GM12874 (cell line): Measurements from ENCODE around the gene LRRC61.

Experiments used
- TF ChIP-seq, protein P1 (sequence below): IDR thresholded peaks from 2 replicates; pipeline ENCODE4 v1.5.1; 2011; ENCODE audit warnings: low read depth, mild to moderate bottlenecking, control low read depth, low read length, moderate library complexity; ENCODE audit not compliant: insufficient read depth

Gene LRRC61

DNA sequence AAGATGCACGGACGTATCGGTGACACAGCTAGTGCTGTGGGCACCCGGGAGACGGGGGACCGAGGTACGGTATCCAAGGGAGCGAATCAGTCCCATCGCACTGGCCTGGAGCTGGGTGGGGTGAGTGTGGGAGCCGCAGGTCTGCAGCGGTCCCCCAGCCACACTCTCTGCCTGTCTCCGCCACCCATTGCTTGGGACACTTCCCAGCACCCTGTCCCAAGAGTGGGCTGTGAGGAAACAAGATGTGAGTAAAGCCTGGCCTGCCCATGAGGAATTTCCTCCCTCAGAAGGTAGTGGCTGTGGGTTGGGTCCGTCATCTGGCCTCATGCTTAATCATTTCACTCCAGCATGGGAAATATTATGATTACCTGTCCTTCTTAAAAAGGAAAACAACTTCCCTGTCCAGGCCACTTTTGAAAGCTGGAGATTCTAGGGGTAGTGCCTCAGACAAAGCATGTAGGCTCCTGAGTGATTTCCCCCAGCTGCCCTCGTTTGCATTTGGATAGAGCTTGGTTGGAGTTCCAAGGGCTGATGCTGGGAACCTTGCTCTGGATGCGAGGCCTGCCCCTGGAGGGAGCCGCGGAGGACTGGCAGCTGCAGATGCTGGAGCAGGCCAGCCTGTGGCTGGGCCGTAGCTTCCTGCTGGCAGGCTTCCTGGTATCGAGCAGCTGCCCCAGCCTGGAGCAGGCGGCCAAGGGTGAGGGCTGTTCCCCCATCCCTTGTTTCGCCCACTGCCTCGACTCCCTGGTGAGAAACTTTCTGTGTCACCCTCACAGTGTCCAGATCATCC, 6.4 kb downstream of the LRRC61 start:
- TF ChIP-seq, protein P1, sequence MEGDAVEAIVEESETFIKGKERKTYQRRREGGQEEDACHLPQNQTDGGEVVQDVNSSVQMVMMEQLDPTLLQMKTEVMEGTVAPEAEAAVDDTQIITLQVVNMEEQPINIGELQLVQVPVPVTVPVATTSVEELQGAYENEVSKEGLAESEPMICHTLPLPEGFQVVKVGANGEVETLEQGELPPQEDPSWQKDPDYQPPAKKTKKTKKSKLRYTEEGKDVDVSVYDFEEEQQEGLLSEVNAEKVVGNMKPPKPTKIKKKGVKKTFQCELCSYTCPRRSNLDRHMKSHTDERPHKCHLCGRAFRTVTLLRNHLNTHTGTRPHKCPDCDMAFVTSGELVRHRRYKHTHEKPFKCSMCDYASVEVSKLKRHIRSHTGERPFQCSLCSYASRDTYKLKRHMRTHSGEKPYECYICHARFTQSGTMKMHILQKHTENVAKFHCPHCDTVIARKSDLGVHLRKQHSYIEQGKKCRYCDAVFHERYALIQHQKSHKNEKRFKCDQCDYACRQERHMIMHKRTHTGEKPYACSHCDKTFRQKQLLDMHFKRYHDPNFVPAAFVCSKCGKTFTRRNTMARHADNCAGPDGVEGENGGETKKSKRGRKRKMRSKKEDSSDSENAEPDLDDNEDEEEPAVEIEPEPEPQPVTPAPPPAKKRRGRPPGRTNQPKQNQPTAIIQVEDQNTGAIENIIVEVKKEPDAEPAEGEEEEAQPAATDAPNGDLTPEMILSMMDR: no peak

DNA sequence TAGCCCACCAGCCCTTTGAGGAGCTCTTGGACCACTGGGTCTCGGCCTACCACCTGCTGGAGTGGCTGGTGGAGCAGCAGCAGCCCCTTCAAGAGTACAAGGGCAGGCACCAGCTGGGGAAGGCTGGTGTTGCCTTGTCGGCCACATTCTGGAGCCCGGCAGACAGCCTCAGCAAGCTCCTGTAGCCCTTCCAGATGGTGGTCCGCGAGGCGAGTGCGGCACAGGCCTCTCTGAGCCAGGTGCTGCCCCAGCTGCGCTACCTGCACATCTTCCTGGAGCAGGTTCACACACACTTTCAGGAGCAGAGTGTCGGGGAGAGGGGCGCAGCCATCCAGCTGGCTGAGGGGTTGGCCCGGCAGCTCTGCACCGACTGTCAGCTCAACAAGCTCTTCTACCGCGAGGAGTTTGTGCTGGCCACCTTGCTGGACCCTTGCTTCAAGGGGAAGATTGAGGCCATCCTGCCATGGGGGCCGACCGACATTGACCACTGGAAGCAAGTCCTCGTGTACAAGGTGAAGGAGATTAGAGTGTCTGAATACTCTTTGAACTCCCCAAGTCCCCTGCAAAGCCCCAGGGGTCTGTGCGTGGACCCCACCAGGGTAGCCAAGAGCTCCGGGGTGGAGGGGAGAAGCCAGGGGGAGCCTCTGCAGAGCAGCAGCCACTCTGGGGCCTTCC, 7.2 kb downstream of the LRRC61 start:
- TF ChIP-seq, protein P1: no peak

DNA sequence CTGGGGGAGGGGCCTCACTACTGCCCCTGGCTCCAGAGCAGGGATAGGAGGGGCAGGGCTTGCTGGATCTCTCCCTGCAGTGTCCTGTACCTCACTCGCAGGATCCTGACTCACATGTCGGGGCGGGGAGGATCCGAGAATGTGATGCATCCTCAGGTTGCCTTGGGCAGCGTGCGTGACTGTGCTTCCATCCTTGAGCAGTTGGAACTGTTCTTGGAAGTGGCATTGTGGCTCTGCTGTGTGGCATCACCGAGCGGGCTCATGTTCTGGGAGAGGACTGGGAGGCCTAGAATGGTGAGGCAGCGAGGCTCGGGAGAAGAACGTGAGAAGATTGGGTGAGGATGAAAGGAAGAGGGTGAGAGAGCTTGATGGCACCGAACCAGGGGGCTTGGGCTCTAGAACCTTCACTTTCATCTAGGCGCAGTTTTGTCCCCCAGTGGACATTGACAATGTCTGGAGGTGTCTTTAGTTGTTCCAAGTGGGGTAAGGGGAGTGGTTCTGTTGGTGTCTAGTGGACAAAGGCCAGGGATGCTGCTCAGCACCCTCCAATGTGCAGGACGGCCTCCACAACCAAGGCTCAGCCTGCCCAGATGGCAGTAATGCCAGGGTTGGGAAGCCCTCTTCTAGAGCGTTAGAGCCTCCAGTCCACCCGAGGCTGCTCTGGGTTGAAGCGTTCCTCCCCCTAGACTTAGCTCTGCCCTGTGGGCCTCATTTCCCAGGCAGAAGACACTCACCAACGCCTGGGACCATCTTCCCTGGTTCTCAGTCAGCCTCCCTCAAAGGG, 9.9 kb downstream of the LRRC61 start:
- TF ChIP-seq, protein P1: no peak

DNA sequence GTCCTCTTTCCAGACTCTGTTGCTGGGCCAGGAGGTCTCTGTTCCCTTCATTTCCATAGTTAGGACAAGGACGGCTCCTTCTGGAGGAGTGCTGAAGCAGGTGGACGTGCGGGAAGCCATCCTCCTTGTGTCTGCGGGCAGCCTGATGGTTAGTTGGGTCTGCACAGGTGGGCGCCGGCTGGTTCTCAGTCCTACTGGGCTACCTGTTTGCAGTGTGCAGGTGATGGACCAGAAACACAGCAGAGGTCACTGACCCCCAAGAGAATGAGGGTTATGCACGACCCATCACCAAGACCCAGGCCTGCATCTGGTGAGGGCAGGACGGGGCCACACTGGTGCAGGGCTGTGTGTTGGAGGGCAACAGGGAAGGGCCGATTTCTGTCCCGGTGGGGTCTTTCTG, 10.5 kb downstream of the LRRC61 start:
- TF ChIP-seq, protein P1: no peak

DNA sequence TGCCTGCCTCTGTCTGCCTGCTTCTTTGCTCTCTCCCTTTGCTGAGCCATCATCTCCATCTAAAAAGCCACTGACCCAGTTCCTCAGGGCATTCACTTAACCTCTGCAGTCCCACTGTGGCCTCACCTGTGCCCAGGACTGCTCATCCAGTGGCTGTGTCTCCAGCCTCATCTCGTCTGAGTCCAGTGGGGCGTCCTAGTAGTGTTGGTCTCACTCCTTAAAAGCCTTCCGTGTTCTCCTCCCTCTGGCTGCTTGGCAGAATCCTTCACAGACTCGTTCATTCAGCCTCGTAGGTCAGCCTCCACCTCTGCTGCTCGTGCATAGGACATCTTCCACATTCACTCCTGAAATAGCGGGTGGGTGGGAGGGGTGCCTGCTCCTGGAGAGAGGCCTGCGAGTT, 11.0 kb downstream of the LRRC61 start:
- TF ChIP-seq, protein P1: no peak

DNA sequence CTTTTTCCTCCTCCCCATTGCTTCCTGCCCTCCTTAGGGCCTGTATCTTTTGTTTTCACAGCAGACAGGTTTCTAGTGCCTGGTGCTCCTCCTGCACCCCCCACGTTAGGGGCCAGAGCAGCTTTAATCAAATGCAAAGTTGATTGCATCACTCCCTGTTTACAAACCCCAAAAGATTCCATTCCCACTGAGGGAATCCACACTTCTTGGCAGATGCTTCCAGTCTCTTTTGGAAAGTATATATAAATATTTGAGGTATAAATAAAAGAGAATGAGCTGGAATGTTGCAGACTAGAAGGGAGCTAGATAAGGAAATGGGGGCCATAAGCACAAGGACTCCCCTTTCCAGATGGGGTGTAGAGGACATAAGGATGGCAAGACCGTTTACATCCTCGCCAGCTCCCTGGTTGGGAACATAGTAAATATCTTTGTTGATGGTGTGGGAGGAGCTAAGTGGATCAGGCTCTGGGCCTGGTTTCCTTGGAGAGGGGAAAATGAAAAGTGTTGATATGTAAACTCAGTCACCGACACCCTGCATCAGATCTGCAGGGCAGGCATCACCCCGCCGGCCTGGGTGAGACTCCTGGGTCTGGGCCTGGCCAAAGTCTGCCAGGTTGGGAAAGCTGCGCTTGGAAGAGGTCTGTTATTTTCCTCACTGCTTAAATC, 12.1 kb downstream of the LRRC61 start:
- TF ChIP-seq, protein P1: no peak

DNA sequence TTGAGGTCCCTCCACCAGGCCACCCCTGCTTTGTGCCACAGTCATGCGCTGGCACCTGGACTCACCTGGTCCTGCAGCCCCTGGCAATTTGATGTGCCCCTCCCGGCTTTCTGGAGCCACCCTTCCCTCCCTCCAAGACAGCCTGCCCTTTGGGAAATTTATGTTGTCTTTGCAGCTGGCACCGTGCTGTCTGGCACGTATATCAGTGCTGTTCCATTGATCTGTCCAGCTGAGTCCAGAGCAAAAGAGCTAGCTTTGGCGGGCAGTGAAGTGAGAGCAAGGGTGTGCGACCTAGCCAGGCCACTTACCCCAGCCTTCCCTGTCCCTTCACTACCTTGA, 12.6 kb downstream of the LRRC61 start:
- TF ChIP-seq, protein P1: no peak
